ENCODE data around the gene MARK3. TPM values are rescaled to one million over a fixed set of nuclear protein-coding genes. Genes with fewer than 3 reads are reported as not detected.

The MARK3 gene
- total and polyA plus RNA-seq, 10 of the 15 experiments (the other 5 are each of a cell fraction or from before 2014, with no cell fraction given) = 10.7 to 75.1 (median 41.4) TPM

- TF ChIP-seq PRDM15 (CRISPR knock-in tag; IDR thresholded peaks at IDR 0.05) (no peak), EGR1 (IDR thresholded peaks at IDR 0.05; ENCODE audit: borderline replicate concordance in 1 of 2, low read depth in 2 of 2, low read length in 2 of 2) (peak; percentile 80 to 99), NRF1 (conservative IDR thresholded peaks at IDR 0.05; ENCODE audit: low read depth, low read length) (no peak), KAT2A (conservative IDR thresholded peaks at IDR 0.05; ENCODE audit: control insufficient read depth, low read depth, low read length) (no peak), IKZF1 (conservative IDR thresholded peaks at IDR 0.05) (peak; percentile 55), NR2C1 (IDR thresholded peaks at IDR 0.05) (no peak), FOXM1 (IDR thresholded peaks at IDR 0.05; ENCODE audit: low read depth, low read length) (no peak), CEBPB (IDR thresholded peaks at IDR 0.05; ENCODE audit: borderline replicate concordance in 1 of 2, low read depth in 2 of 2, low read length in 2 of 2) (no peak; a peak in 1 of 4 replicates), TBL1XR1 (IDR thresholded peaks at IDR 0.05; ENCODE audit: low read depth, low read length) (no peak), DPF2 (IDR thresholded peaks at IDR 0.05) (peak; percentile 60), CBX5 (IDR thresholded peaks at IDR 0.05; ENCODE audit: low read depth) (no peak), ATF3 (IDR thresholded peaks at IDR 0.05; ENCODE audit: borderline replicate concordance, extremely low read depth, low read depth, low read length) (no peak), NFXL1 (IDR thresholded peaks at IDR 0.05; ENCODE audit: borderline replicate concordance) (0 out of 2 replicates have a peak, but pooled peaks have one; percentile 66), RBBP5 (conservative IDR thresholded peaks at IDR 0.05) (no peak), RELA (IDR thresholded peaks at IDR 0.05; ENCODE audit: borderline replicate concordance, partially characterized antibody) (peak; percentile 44), NBN (IDR thresholded peaks at IDR 0.05) (0 out of 2 replicates have a peak, but pooled peaks have one; percentile 74), E2F8 (IDR thresholded peaks at IDR 0.05; ENCODE audit: low read depth, partially characterized antibody) (no peak), POLR2AphosphoS5 (IDR thresholded peaks at IDR 0.05; ENCODE audit: low read length) (peak; percentile 71), EED (IDR thresholded peaks at IDR 0.05; ENCODE audit: low read depth) (no peak), USF2 (IDR thresholded peaks at IDR 0.05; ENCODE audit: borderline replicate concordance, low read depth, low read length) (no peak), RCOR1 (conservative IDR thresholded peaks at IDR 0.05; ENCODE audit: low read depth, low read length) (no peak), CREB1 (IDR thresholded peaks at IDR 0.05; ENCODE audit: low read depth) (peak; percentile 94)
These were observed at the start of gene MARK3 (continued) for GRCh38 chr14:103385152-103385928.

Measured in GM12878 (cell line).